Midbrain (tissue), 1 donor: ENCODE measurements around the gene DCAF10.
A peak's percentile ranks its signal among the peaks of the same experiment; 100 is the strongest.
"Not testable (repeated sequence)": the region's sequence is repeated elsewhere in the genome, so short reads cannot be mapped to it uniquely, and the experiment has no call there.

Source experiments
- DNase-seq: peaks from one replicate; lab custom pipeline; 2025; lab: John Stamatoyannopoulos, UW

Gene DCAF10

GRCh38 chr9:37800631-37801286 lies at the start of gene DCAF10:
TSS of gene DCAF10 (plus strand) at chr9:37800797. CDS start at chr9:37800867, 70 bp downstream.
- peak; percentile 88 for DNase-seq

- no peak for DNase-seq
Observed at GRCh38 chr9:37751186-37751585, 49.4 kb upstream of the DCAF10 start.

GRCh38 chr9:37751704-37752103 lies 48.9 kb upstream of the DCAF10 start:
- not testable (repeated sequence) for DNase-seq

GRCh38 chr9:37752112-37752511 lies 48.5 kb upstream of the DCAF10 start:
- not testable (repeated sequence) for DNase-seq

- DNase-seq, result no peak
Observed at GRCh38 chr9:37752642-37753488, 47.7 kb upstream of the DCAF10 start.

- peak; percentile 81 for DNase-seq
Observed at GRCh38 chr9:37753489-37754190, 47.0 kb upstream of the DCAF10 start, which contains the start of gene TRMT10B. TSS of gene TRMT10B (plus strand) at chr9:37753805. CDS start at chr9:37761932, 8,127 bp downstream.

- no peak for DNase-seq
Observed at GRCh38 chr9:37758747-37759146, 41.9 kb upstream of the DCAF10 start.

GRCh38 chr9:37760416-37761161 lies 40.0 kb upstream of the DCAF10 start:
- DNase-seq, result no peak

GRCh38 chr9:37761511-37761910 lies 39.1 kb upstream of the DCAF10 start:
- DNase-seq, result no peak

GRCh38 chr9:37765263-37765662 lies 35.3 kb upstream of the DCAF10 start:
- not testable (repeated sequence) for DNase-seq

GRCh38 chr9:37769306-37769705 lies 31.3 kb upstream of the DCAF10 start:
- DNase-seq, result no peak

- DNase-seq, result no peak
Observed at GRCh38 chr9:37769995-37770394, 30.6 kb upstream of the DCAF10 start.

GRCh38 chr9:37775216-37775919 lies 25.2 kb upstream of the DCAF10 start:
- no peak for DNase-seq

GRCh38 chr9:37776328-37776727 lies 24.3 kb upstream of the DCAF10 start:
- no peak for DNase-seq

- no peak for DNase-seq
Observed at GRCh38 chr9:37778534-37778933, 22.1 kb upstream of the DCAF10 start.

- no peak for DNase-seq
Observed at GRCh38 chr9:37784291-37784615, 16.3 kb upstream of the DCAF10 start.

GRCh38 chr9:37784616-37785483 lies 15.7 kb upstream of the DCAF10 start, which contains the start of gene EXOSC3:
TSS of gene EXOSC3 (minus strand) at chr9:37785064. CDS start at chr9:37785044, 20 bp downstream.
- peak; percentile 89 for DNase-seq

- DNase-seq, result no peak
Observed at GRCh38 chr9:37787059-37787458, 13.5 kb upstream of the DCAF10 start.

- no peak for DNase-seq
Observed at GRCh38 chr9:37788332-37788731, 12.3 kb upstream of the DCAF10 start.

GRCh38 chr9:37790096-37790495 lies 10.5 kb upstream of the DCAF10 start:
- no peak for DNase-seq
